PC-9 (cell line): ENCODE measurements around the gene TAS1R3. TPM values are rescaled to one million over a fixed set of nuclear protein-coding genes. Genes with fewer than 3 reads are reported as not detected.
A peak's percentile ranks its signal among the peaks of the same experiment; 100 is the strongest.

ENCODE experiments used
- BruUV-seq: library from RNA; stranded (reverse); fragments of 400-500 nt; replicated peaks from 2 replicates; lab custom pipeline; 2021; lab: Mats Ljungman, UMichigan
- CTCF ChIA-PET: fragments of 300-600 bp; sonication (Branson Sonifier 250); formaldehyde crosslinking; loops from one replicate; lab custom pipeline; 2022; ENCODE audit warnings: antibody characterized with exemption; lab: Charles Lee
- POLR2A ChIA-PET: fragments of 300-600 bp; sonication (Branson Sonifier 250); formaldehyde crosslinking; loops from one replicate; lab custom pipeline; 2022; ENCODE audit warnings: antibody characterized with exemption; ENCODE audit not compliant: unreplicated experiment; lab: Charles Lee
- DNase-seq, 2 experiments: peaks; one replicate each; pipeline versions ENCODE4 v3.0.0 to v3.0.0-alpha.2; 2015 to 2022; ENCODE audit warnings: mixed read lengths in 1 of 2
- H2AFZ ChIP-seq: fragments of 200-600 bp; sonication (generic); 2 replicates; pipeline ENCODE4 v1.8.1; 2017; ENCODE audit warnings: antibody characterized with exemption
- H3F3A ChIP-seq: fragments of 200-600 bp; sonication (generic); 2 replicates; pipeline ENCODE4 v1.8.1; 2017; ENCODE audit warnings: antibody characterized with exemption, mild to moderate bottlenecking, low read depth; ENCODE audit not compliant: insufficient read depth
- H3K27ac ChIP-seq: fragments of 200-600 bp; sonication (generic); 2 replicates; pipeline ENCODE4 v1.6.1; 2016; ENCODE audit warnings: mixed run types
- H3K27me3 ChIP-seq: fragments of 200-600 bp; sonication (generic); 2 replicates; pipeline ENCODE4 v1.6.1; 2016; ENCODE audit warnings: low read depth, mixed run types; ENCODE audit not compliant: insufficient read depth
- H3K36me3 ChIP-seq: fragments of 200-600 bp; sonication (generic); 2 replicates; pipeline ENCODE4 v1.6.1; 2016; ENCODE audit warnings: low read depth, mixed run types
- H3K4me1 ChIP-seq: fragments of 200-600 bp; sonication (generic); replicated peaks from 2 replicates; pipeline ENCODE4 v1.6.1; 2016; ENCODE audit warnings: mixed run types; ENCODE audit not compliant: insufficient read depth
- H3K4me2 ChIP-seq: fragments of 200-600 bp; sonication (generic); 2 replicates; pipeline ENCODE4 v1.6.1; 2017; ENCODE audit warnings: mixed run types
- H3K4me3 ChIP-seq: fragments of 200-600 bp; sonication (generic); 2 replicates; pipeline ENCODE4 v1.6.1; 2016; ENCODE audit warnings: mixed run types
- H3K79me2 ChIP-seq: fragments of 200-600 bp; sonication (generic); 2 replicates; pipeline ENCODE4 v1.6.1; 2017; ENCODE audit warnings: low read depth, mixed run types
- H3K9me2 ChIP-seq: fragments of 200-600 bp; sonication (generic); 2 replicates; pipeline ENCODE4 v1.8.1; 2017; ENCODE audit warnings: mild to moderate bottlenecking; ENCODE audit not compliant: insufficient read depth
- H3K9me3 ChIP-seq: fragments of 200-600 bp; sonication (generic); 2 replicates; pipeline ENCODE4 v1.8.1; 2016; ENCODE audit warnings: low read depth; ENCODE audit not compliant: insufficient read depth
- H4K20me1 ChIP-seq: fragments of 200-600 bp; sonication (generic); 2 replicates; pipeline ENCODE4 v1.8.1; 2017; ENCODE audit not compliant: insufficient read depth
- CTCF ChIP-seq: fragments of 200-600 bp; sonication (generic); conservative IDR thresholded peaks from 2 replicates; pipeline ENCODE4 v1.6.1; 2017; ENCODE audit warnings: mixed run types, antibody characterized with exemption, mild to moderate bottlenecking, moderate library complexity
- EZH2 ChIP-seq: fragments of 200-600 bp; sonication (generic); IDR thresholded peaks from 2 replicates; pipeline ENCODE4 v1.8.0; 2017; ENCODE audit warnings: antibody characterized with exemption, low read depth
- intact Hi-C: fragments of 100-400 bp; cut with micrococcal nuclease; formaldehyde crosslinking; loops from one replicate; pipeline ENCODE4 v1.10.0; 2022; ENCODE audit not compliant: unreplicated experiment
- total RNA-seq: library from RNA; stranded (reverse); gene quantifications from 2 replicates; pipeline ENCODE4 v1.2.3, GENCODE V29; 2021

TAS1R3 gene
- total RNA-seq, 1 experiment from 2014 or later = 0.57 TPM

- CTCF ChIA-PET = no interaction called here
- no TSS peak for BruUV-seq
These were observed 10.5 kb downstream of the TAS1R3 start for GRCh38 chr1:1341549-1342021.

GRCh38 chr1:1342061-1342562 is 11.0 kb downstream of the TAS1R3 start:
- Histone ChIP-seq H3K27ac (no peak overlapping the region), H3K9me3 (no peaks in the 10 kb centered on the region), H3F3A (peaks cover 59% of the 10 kb centered on the region), H3K4me3 (no peak overlapping the region), H2AFZ (no peak overlapping the region), H3K4me1 (peaks cover 47% of the 10 kb centered on the region), H3K36me3 (peaks cover 10% of the 10 kb centered on the region; the same call in 1 of the 2 replicates), H3K4me2 (no peak overlapping the region), H3K27me3 (no peaks in the 10 kb centered on the region), H3K79me2 (peaks cover 59% of the 10 kb centered on the region), H4K20me1 (peaks cover 5% of the 10 kb centered on the region), H3K9me2 (no peaks in the 10 kb centered on the region)
- ChIA-PET CTCF (no interaction called here), POLR2A (no interaction called here)
- intact Hi-C loops = loop anchor here (10.0 kb wide), 1 partner anchor 93 kb away; the partner anchor contains the start of gene VWA1
- no peak for DNase-seq
- no peak for TF ChIP-seq CTCF
- TF ChIP-seq EZH2 = no peak
- no TSS peak for BruUV-seq

More at GRCh38 chr1:1341549-1342021, 10.5 kb downstream of the TAS1R3 start:
- H3K27me3 ChIP-seq = no peaks in the 10 kb centered on the region
- peaks cover 9% of the 10 kb centered on the region for H4K20me1 ChIP-seq
- DNase-seq = no peak
- H3K27ac ChIP-seq = no peak overlapping the region
- intact Hi-C loops = loop anchor here (10.0 kb wide), 1 partner anchor 93 kb away; the partner anchor contains the start of gene VWA1
- H3K4me2 ChIP-seq = no peak overlapping the region
- TF ChIP-seq EZH2 (no peak), CTCF (no peak)
- H3K9me3 ChIP-seq = no peaks in the 10 kb centered on the region
- POLR2A ChIA-PET = no interaction called here
- H3K36me3 ChIP-seq = peaks cover 10% of the 10 kb centered on the region; the same call in 1 of the 2 replicates
- H3K4me1 ChIP-seq = peaks cover 42% of the 10 kb centered on the region
- no peak overlapping the region for H2AFZ ChIP-seq
- H3K9me2 ChIP-seq = no peaks in the 10 kb centered on the region
- peaks cover 53% of the 10 kb centered on the region for H3K79me2 ChIP-seq
- peaks cover 58% of the 10 kb centered on the region for H3F3A ChIP-seq
- H3K4me3 ChIP-seq = no peak overlapping the region

- Histone ChIP-seq H2AFZ (no peak overlapping the region), H3K27me3 (no peaks in the 10 kb centered on the region), H3K27ac (peak overlapping the region; percentile 92), H3K9me2 (no peaks in the 10 kb centered on the region), H4K20me1 (no peaks in the 10 kb centered on the region), H3K4me1 (peaks cover 51% of the 10 kb centered on the region), H3K36me3 (peaks cover 10% of the 10 kb centered on the region; the same call in 1 of the 2 replicates), H3K9me3 (no peaks in the 10 kb centered on the region), H3K79me2 (peaks cover 64% of the 10 kb centered on the region), H3K4me3 (no peak overlapping the region), H3K4me2 (peak overlapping the region; percentile 93; the same call in 1 of the 2 replicates), H3F3A (peaks cover 60% of the 10 kb centered on the region)
- ChIA-PET CTCF (interaction anchor here (0.6 kb wide), 1 partner anchor 33 kb away, joined by 3 read pairs; no protein-coding TSS in a partner anchor), POLR2A (no interaction called here)
- intact Hi-C loops = loop anchor here (10.0 kb wide), 1 partner anchor 92 kb away; the partner anchor contains the start of gene VWA1
- no TSS peak for BruUV-seq
- DNase-seq = no peak
- no peak for TF ChIP-seq CTCF
- TF ChIP-seq EZH2 = no peak
These were observed 11.6 kb downstream of the TAS1R3 start for GRCh38 chr1:1342584-1343115.
